Ectodermal cell (in vitro differentiated cells): ENCODE measurements around the gene ANTXR2.

ENCODE experiments used
- H3K27ac ChIP-seq: 2 replicates; pipeline ENCODE4 v1.7.0; 2013; ENCODE audit warnings: mild to moderate bottlenecking, low read depth, low read length; ENCODE audit not compliant: insufficient read depth, poor library complexity, severe bottlenecking
- H3K27me3 ChIP-seq: 2 replicates; pipeline ENCODE4 v1.7.0; 2013; ENCODE audit warnings: mild to moderate bottlenecking, low read length; ENCODE audit not compliant: insufficient read depth, control insufficient read depth, poor library complexity, severe bottlenecking
- H3K36me3 ChIP-seq: one replicate; pipeline ENCODE4 v1.7.0; 2013; ENCODE audit warnings: low read length; ENCODE audit not compliant: control insufficient read depth, insufficient read depth
- H3K4me1 ChIP-seq: one replicate; pipeline ENCODE4 v1.7.0; 2013; ENCODE audit warnings: low read length; ENCODE audit not compliant: control insufficient read depth, insufficient read depth
- H3K4me3 ChIP-seq: 2 replicates; pipeline ENCODE4 v1.7.0; 2013; ENCODE audit warnings: low read depth, low read length, control low read depth; ENCODE audit not compliant: insufficient read depth
- H3K9me3 ChIP-seq: 2 replicates; pipeline ENCODE4 v1.7.0; 2013; ENCODE audit warnings: mild to moderate bottlenecking, low read length, moderate library complexity; ENCODE audit not compliant: control insufficient read depth
- WGBS, 2 experiments: methylation state at CpG; one replicate each; pipeline ENCODE4 v1.1.7; 2013; ENCODE audit warnings: missing lambda C conversion rate in 2 of 2; 5-methylcytosine and 5-hydroxymethylcytosine counted together

The ANTXR2 gene

DNA sequence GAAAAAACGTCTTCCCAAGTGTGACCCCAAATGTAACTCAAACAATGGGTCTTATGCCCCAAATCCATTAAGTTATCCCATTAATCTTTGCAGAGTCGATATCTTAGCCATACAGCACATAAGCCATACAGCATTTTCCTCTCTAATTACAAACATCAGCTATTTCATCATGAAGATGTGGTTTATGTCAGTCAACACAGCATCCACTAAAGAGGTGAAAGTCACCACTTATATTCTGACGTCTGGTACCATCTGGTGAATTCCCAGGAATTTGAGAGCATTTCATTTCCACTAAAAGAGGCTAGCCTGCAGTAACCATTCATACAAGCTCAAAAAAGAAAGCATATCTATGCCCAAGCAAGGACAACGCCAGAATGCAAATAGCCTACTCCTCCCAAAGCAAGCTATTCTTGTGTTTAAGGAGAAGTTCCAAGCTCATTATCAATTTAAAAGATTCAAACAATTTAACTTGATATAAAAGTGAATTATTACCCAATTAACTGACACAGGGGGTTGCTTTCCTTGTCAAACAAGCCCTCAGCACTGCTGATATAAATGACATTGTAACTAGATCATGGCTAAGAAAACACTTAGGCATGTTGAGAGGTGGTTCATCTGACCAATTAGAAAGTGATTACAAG, 203.3 kb downstream of the ANTXR2 start:
- H3K4me1 ChIP-seq = no peaks in the 10 kb centered on the region
- 90 to 91% methylated on average over 3 to 4 of the region's 4 CpGs for WGBS, 2 experiments
- no peaks in the 10 kb centered on the region for H3K36me3 ChIP-seq
- H3K9me3 ChIP-seq = no peaks in the 10 kb centered on the region
- no peak overlapping the region for H3K4me3 ChIP-seq
- H3K27ac ChIP-seq = no peak overlapping the region
- no peaks in the 10 kb centered on the region for H3K27me3 ChIP-seq

DNA sequence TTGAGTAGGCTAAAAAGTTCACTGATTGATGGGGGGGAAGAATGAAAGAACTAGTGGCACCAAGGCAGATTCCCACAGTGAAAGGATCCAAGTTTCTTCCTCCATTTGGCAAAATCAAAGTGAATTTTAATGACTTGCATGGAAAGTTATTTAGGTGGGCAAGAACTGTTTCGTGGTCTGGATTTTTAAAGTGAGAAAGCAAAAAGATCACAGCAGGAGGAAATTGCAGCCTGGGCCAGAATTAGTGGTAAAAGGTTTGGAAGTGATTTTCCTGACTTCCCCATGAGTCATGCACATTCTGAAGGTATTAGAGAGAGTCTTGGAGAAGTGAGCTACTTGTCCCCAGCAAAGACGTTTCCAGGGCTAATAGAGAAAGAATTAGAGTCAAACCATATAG, 207.8 kb downstream of the ANTXR2 start:
- Histone ChIP-seq H3K36me3 (no peaks in the 10 kb centered on the region), H3K27ac (no peak overlapping the region)
- WGBS, 2 experiments = 58 to 69% methylated on average over 2 of the region's 2 CpGs

GRCh38 chr4:79864500-79865200, 208.4 kb downstream of the ANTXR2 start:
- no peaks in the 10 kb centered on the region for H3K36me3 ChIP-seq
- WGBS, 2 experiments = 86 to 91% methylated on average over 3 of the region's 3 CpGs
- H3K27ac ChIP-seq = no peak overlapping the region

More for the DNA sequence above, 207.8 kb downstream of the ANTXR2 start:
- no peaks in the 10 kb centered on the region for H3K9me3 ChIP-seq
- no peak overlapping the region for H3K4me3 ChIP-seq
- H3K4me1 ChIP-seq = no peaks in the 10 kb centered on the region
- H3K27me3 ChIP-seq = no peaks in the 10 kb centered on the region

GRCh38 chr4:79863333-79863732, 209.7 kb downstream of the ANTXR2 start:
- WGBS, 2 experiments = 97 to 100% methylated on average over 3 of the region's 3 CpGs

More at GRCh38 chr4:79864500-79865200, 208.4 kb downstream of the ANTXR2 start:
- Histone ChIP-seq H3K4me3 (no peak overlapping the region), H3K4me1 (no peaks in the 10 kb centered on the region), H3K9me3 (no peaks in the 10 kb centered on the region), H3K27me3 (no peaks in the 10 kb centered on the region)

GRCh38 chr4:79862821-79863220, 210.2 kb downstream of the ANTXR2 start:
- no peaks in the 10 kb centered on the region for H3K36me3 ChIP-seq
- H3K27ac ChIP-seq = no peak overlapping the region
- no peaks in the 10 kb centered on the region for H3K4me1 ChIP-seq
- 89 to 98% methylated on average over 3 of the region's 3 CpGs for WGBS, 2 experiments
- no peaks in the 10 kb centered on the region for H3K9me3 ChIP-seq
- no peaks in the 10 kb centered on the region for H3K27me3 ChIP-seq
- no peak overlapping the region for H3K4me3 ChIP-seq

More at GRCh38 chr4:79863333-79863732, 209.7 kb downstream of the ANTXR2 start:
- Histone ChIP-seq H3K4me1 (no peaks in the 10 kb centered on the region), H3K36me3 (no peaks in the 10 kb centered on the region), H3K4me3 (no peak overlapping the region), H3K27ac (no peak overlapping the region), H3K9me3 (no peaks in the 10 kb centered on the region), H3K27me3 (no peaks in the 10 kb centered on the region)

GRCh38 chr4:79857811-79858210, 215.2 kb downstream of the ANTXR2 start:
- WGBS, 2 experiments = 90 to 93% methylated on average over 1 of the region's 1 CpG
- Histone ChIP-seq H3K9me3 (no peaks in the 10 kb centered on the region), H3K27me3 (no peaks in the 10 kb centered on the region), H3K27ac (no peak overlapping the region), H3K36me3 (no peaks in the 10 kb centered on the region), H3K4me3 (no peak overlapping the region), H3K4me1 (no peaks in the 10 kb centered on the region)

DNA sequence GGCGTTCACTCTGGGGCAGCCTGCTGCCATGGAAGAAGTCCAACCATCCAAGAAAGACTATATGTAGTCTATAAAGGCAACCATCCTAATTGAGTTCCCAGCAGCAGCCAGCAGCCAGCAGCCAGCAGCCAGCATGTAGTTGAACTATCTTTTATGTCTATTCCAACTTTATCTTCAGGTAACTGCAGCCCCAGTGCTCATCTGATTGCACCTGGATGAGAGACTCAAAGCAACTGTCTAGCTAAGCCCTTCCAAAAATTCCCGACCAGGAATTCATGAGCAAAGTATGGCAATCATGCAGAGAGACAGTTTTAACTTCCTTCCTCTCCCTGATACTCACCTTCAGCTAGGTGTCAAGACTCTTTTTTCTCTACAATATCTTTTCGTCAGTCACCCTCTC, 216.8 kb downstream of the ANTXR2 start:
- no peaks in the 10 kb centered on the region for H3K36me3 ChIP-seq
- H3K9me3 ChIP-seq = no peaks in the 10 kb centered on the region
- no peak overlapping the region for H3K27ac ChIP-seq
- peaks cover 3% of the 10 kb centered on the region for H3K4me1 ChIP-seq
- 85 to 91% methylated on average over 3 of the region's 3 CpGs for WGBS, 2 experiments
- H3K27me3 ChIP-seq = no peaks in the 10 kb centered on the region
- no peak overlapping the region for H3K4me3 ChIP-seq

GRCh38 chr4:79854856-79855502, 218.1 kb downstream of the ANTXR2 start:
- Histone ChIP-seq H3K9me3 (no peaks in the 10 kb centered on the region), H3K4me3 (no peak overlapping the region), H3K36me3 (no peaks in the 10 kb centered on the region), H3K27me3 (no peaks in the 10 kb centered on the region), H3K27ac (no peak overlapping the region), H3K4me1 (peaks cover 3% of the 10 kb centered on the region)
- 83 to 91% methylated on average over 4 of the region's 4 CpGs for WGBS, 2 experiments

DNA sequence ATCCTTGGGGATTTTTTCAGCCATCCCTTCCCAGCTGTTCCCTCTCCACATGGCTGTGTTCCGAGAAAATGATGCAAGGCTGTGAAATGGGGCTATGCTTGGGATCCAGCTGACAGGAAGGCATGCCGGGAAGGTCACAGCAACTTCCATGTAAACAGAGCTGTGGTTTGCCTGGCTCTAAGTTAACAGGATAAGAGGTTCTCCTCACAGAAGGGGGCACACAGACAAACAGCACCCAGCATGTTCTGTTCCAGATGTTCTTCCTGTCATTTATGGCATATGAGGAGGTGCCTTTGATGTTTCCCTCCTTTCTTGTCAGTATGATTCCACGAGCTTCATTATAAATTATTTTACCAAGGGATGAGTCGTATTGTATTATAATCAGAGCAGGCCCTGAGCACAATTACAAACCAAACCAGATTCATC, 220.7 kb downstream of the ANTXR2 start:
- Histone ChIP-seq H3K4me3 (no peak overlapping the region), H3K4me1 (peaks cover 3% of the 10 kb centered on the region), H3K36me3 (no peaks in the 10 kb centered on the region), H3K9me3 (no peaks in the 10 kb centered on the region), H3K27ac (no peak overlapping the region), H3K27me3 (no peaks in the 10 kb centered on the region)
- WGBS, 2 experiments = 67 to 80% methylated on average over 4 of the region's 4 CpGs

DNA sequence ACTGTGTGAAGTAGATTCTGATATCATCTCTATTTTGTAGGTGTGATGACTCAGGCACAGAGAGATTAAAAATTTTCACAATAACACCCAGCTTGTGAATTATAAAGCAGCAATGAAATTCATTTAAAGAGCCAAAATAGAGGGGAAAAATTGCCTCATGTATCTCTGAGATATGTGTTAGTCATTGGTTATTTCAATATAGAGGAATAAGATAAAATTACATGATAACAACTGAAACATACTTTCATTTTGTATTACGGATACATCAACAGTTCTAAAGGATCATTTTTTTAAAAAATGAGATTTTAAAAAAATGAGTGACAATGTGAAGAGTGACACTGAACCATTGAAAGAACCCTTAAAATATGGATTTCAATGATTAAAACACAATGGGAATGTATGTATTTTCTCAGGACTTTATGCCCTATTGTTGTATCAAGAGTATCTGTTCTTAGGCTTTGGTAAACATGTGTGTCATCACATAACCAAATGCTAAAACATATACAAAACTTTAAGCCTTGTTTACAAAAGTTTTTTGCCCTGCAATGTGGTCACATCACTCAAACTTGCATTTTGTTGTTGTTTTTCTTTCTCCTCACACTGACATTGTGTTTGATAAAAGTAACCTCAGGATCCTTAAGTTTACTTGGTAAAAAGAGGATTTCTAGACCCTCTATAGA, 221.3 kb downstream of the ANTXR2 start:
- Histone ChIP-seq H3K4me3 (no peak overlapping the region), H3K27me3 (no peaks in the 10 kb centered on the region), H3K36me3 (no peaks in the 10 kb centered on the region), H3K27ac (no peak overlapping the region), H3K9me3 (no peaks in the 10 kb centered on the region), H3K4me1 (peaks cover 3% of the 10 kb centered on the region)
- WGBS, 2 experiments = no CpG with 5 or more reads among the region's 1 CpG
